WI38 (cell line): Measurements from ENCODE around the gene PID1.

Experiments used
- H3K4me3 ChIP-seq: 2 replicates; pipeline ENCODE4 v1.5.1; 2011; ENCODE audit warnings: low read depth, mild to moderate bottlenecking, control low read depth, low read length
- TF ChIP-seq, protein P1 (sequence below): IDR thresholded peaks from 2 replicates; pipeline ENCODE4 v1.5.1; 2012; ENCODE audit warnings: low read depth, mild to moderate bottlenecking, control low read depth, low read length

The PID1 gene

DNA sequence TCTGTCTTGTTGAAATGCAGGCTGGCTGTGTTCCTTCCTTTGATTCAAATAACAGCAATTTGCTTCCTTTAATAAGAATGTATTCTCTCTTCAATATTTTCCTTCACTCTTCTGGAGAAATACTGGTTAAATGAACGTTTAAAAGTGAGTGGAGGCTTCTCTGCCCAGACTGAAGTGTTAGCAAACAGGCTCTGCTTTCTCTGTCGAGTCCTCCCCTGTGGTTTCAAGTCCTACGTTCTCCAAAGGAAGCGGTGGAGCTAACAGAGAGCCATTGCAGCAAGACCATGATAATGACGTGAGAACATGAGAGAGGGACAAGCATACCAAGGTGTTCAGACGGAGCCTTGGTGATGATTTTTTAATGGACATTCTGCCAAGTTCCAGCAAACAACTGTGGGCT, 26.2 kb upstream of the PID1 start:
- TF ChIP-seq, protein P1, sequence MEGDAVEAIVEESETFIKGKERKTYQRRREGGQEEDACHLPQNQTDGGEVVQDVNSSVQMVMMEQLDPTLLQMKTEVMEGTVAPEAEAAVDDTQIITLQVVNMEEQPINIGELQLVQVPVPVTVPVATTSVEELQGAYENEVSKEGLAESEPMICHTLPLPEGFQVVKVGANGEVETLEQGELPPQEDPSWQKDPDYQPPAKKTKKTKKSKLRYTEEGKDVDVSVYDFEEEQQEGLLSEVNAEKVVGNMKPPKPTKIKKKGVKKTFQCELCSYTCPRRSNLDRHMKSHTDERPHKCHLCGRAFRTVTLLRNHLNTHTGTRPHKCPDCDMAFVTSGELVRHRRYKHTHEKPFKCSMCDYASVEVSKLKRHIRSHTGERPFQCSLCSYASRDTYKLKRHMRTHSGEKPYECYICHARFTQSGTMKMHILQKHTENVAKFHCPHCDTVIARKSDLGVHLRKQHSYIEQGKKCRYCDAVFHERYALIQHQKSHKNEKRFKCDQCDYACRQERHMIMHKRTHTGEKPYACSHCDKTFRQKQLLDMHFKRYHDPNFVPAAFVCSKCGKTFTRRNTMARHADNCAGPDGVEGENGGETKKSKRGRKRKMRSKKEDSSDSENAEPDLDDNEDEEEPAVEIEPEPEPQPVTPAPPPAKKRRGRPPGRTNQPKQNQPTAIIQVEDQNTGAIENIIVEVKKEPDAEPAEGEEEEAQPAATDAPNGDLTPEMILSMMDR, result no peak
- no peak overlapping the region for H3K4me3 ChIP-seq

DNA sequence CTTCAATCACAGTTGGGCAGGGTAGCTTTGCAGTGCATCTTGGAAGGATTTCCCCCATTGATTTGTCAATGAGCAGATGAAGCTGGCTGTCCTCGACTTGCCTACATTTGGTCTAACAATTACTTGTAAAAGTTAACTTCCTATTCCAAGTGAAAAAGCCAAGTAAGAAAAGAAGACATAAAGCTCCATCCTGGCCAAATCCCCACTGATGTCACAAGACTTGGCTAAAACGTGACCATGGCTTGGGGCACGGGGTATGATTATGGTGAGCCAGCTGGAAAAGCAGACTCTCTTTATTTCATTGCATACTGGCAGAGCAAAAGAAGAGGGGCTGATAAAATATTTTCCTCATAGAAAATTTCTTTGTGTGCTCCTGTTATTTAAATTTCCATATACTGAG, 25.4 kb upstream of the PID1 start:
- TF ChIP-seq, protein P1, result no peak
- H3K4me3 ChIP-seq, result no peak overlapping the region

DNA sequence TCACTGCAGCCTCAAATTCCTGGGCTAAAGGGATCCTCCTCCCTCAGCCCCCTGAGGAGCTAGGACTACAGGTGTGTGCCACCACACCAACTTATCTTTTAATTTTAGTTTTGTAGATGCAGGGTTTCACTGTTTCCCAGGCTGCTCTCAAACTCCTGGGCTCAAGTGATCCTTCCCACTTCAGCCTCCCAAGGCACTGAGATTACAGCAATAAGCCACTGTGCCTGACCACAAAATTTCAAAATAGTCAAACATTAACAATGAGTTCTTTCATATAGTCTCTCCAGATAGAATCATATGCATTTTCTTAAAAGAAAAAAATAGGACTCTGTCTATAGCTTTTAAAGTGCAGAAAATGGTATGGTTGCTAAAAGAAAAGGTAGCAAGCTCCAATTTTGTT, 24.9 kb upstream of the PID1 start:
- TF ChIP-seq, protein P1, result no peak
- no peak overlapping the region for H3K4me3 ChIP-seq

DNA sequence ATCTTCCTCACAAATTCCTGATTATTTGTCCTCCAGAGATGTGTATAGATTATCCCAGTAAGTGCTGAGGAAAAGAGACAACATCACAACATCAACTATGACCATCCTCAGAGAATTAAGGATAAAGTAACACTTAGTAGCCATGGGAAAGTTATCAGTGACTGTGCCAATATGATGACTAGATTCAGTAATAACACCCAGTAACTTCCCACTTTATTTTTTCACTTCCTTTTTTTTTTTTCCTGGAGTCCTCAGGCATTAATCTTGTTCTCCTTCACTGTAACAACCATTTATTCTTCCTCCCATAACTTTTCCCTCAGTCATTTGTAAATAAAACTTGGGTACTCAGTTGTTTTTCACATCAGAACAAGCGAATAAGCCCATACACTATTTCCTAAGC, 16.7 kb upstream of the PID1 start:
- TF ChIP-seq, protein P1, result no peak
- no peak overlapping the region for H3K4me3 ChIP-seq

DNA sequence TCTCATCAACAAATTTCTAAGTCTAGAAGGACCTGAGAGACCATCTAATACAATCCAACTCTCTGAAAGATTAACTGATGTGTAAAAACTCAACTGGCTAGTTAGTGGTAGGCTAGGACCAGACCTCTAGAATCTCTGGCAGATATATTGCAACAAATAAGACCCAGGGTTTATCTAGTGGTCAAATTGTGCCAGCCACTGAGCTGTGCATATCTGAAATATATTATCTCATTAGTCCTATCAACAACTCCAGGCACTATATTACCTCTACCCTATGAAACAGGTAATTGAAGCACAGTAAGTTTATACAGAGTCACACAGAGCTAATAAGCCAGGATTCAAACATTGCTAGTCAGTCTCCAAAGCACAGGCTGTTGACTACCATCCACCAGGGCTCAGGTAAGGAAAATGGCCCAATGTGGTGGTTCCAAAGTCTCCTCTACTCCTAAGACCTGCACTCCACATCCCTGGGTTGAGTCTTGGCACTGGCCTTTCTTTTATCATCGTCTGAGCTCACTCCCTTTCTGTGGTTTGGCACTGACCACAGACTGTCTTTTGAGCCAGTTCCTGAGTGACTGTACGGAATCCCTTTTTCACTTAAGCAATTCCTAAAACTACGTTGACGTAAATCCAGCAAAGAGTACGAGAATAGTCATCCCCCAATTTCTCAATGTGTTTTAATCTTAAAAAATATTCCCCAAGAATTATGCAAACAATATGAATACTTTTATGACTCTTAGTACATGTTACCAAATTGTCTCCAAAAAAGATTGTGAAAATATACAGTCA, 11.9 kb upstream of the PID1 start:
- TF ChIP-seq, protein P1, result no peak
- H3K4me3 ChIP-seq, result no peak overlapping the region

DNA sequence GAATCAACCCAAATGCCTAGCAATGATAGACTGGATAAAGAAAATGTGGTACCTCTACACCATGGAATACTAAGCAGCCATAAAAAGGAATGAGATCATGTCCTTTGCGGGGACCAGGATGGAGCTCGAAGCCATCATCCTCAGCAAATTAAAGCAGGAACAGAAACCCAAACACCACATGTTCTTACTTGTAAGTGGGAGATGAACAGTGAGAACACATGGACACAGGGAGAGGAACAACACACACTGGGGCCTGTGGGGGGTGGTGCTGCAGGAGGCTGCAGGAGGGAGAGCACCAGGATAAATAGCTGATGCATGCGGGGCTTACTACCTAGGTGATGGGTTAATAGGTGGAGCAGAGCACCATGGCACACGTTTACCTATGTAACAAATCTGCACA, 8.4 kb upstream of the PID1 start:
- TF ChIP-seq, protein P1, result no peak
- no peak overlapping the region for H3K4me3 ChIP-seq

DNA sequence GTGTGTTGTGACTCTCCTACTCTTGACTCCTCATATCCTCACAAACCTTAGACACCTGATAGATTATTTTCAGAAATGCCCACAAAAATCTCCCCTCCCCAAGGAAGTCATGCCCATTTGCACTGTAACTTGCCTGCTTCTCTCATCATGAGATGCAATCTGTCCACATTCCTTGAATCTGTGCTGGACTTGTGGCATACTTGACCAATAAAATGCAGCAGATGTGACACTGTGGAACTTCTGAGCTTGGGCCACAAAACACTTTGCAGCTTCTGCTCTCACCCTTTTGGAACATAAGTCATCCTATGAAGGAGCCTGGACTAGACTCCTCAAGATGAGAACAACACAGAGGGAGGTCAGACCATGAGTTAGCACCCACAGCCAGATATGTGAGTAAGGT, 4.4 kb upstream of the PID1 start:
- TF ChIP-seq, protein P1, result no peak
- H3K4me3 ChIP-seq, result no peak overlapping the region
